HepG2 (cell line): Measurements from ENCODE around the gene LYRM4. TPM values are rescaled to one million over a fixed set of nuclear protein-coding genes. Genes with fewer than 3 reads are reported as not detected.

ENCODE experiments used
- ATRX ChIP-seq: sonication (generic); formaldehyde crosslinking; IDR thresholded peaks from 2 replicates; pipeline ENCODE4 v1.4.0; 2020; ENCODE audit warnings: missing genetic modification reagents, borderline replicate concordance
- GATAD2A ChIP-seq: IDR thresholded peaks from 2 replicates; pipeline ENCODE4 v1.6.1; 2016
- PAXIP1 ChIP-seq: sonication (generic); formaldehyde crosslinking; conservative IDR thresholded peaks from 2 replicates; pipeline ENCODE4 v1.4.0; 2020; ENCODE audit warnings: mild to moderate bottlenecking, missing genetic modification reagents, moderate library complexity
- SOX6 ChIP-seq, 2 experiments: fragments of 450-650 bp in 1 of 2; sonication (generic) in 1 of 2; formaldehyde crosslinking in 1 of 2; IDR thresholded peaks; 2 replicates each; pipeline versions ENCODE4 v1.4.0 to v1.6.1; 2017 to 2020; ENCODE audit warnings: antibody characterized with exemption in 1 of 2, mild to moderate bottlenecking in 1 of 2, missing genetic modification reagents in 1 of 2
- TAF1 ChIP-seq: sonication (generic); formaldehyde crosslinking; IDR thresholded peaks from 2 replicates; pipeline ENCODE4 v1.4.0; 2020; ENCODE audit warnings: missing genetic modification reagents
- TCF7 ChIP-seq: sonication (generic); IDR thresholded peaks from 2 replicates; pipeline ENCODE4 v1.6.1; 2016; ENCODE audit warnings: antibody characterized with exemption, low read depth
- TCF7L2 ChIP-seq: IDR thresholded peaks from 2 replicates; pipeline ENCODE4 v1.6.1; 2011; ENCODE audit warnings: mild to moderate bottlenecking, low read depth, low read length, moderate library complexity
- TGIF2 ChIP-seq: IDR thresholded peaks from 2 replicates; pipeline ENCODE4 v1.6.1; 2016; ENCODE audit warnings: control low read depth, missing compliant biosample characterization
- ZFX ChIP-seq: sonication (generic); formaldehyde crosslinking; IDR thresholded peaks from 2 replicates; pipeline ENCODE4 v1.4.0; 2020; ENCODE audit warnings: mild to moderate bottlenecking, low read depth, missing genetic modification reagents, moderate library complexity
- ZXDC ChIP-seq: sonication (generic); formaldehyde crosslinking; IDR thresholded peaks from 2 replicates; pipeline ENCODE4 v1.5.0; 2020; ENCODE audit warnings: mild to moderate bottlenecking, missing genetic modification reagents
- polyA plus RNA-seq, 8 experiments: library from polyadenylated mRNA; depleted of rRNA in 3 of 8; stranded (reverse) in 7 of 8; unstranded in 1 of 8; fragments of >200 nt; fragmentation: Illumina TruSeq in 4 of 8; extraction: Trizol in 4 of 8; gene quantifications; 2 replicates each; pipeline versions ENCODE4 v1.2.1 to v1.2.3, GENCODE V29; 2011 to 2016; ENCODE audit warnings: low read depth in 4 of 8, missing spikeins in 1 of 8, mixed read lengths in 1 of 8; ENCODE audit not compliant: insufficient read depth in 1 of 8
- total RNA-seq, 5 experiments: library from RNA; depleted of rRNA; stranded (reverse); fragments of >200 nt; fragmentation: Illumina TruSeq; extraction: Trizol; gene quantifications; 2 replicates each; pipeline ENCODE4 v1.2.3, GENCODE V29; 2016; ENCODE audit warnings: low read depth in 1 of 5
- TF ChIP-seq, protein P1 (sequence below): sonication (generic); formaldehyde crosslinking; IDR thresholded peaks from 2 replicates; pipeline ENCODE4 v1.4.0; 2020; ENCODE audit warnings: missing genetic modification reagents
- TF ChIP-seq, protein P2 (sequence below): sonication (generic); formaldehyde crosslinking; IDR thresholded peaks from 2 replicates; pipeline ENCODE4 v1.4.0; 2020; ENCODE audit warnings: low read depth, mild to moderate bottlenecking, missing genetic modification reagents
- TF ChIP-seq, protein P3 (sequence below): sonication (generic); formaldehyde crosslinking; IDR thresholded peaks from 2 replicates; pipeline ENCODE4 v1.4.0; 2020; ENCODE audit warnings: missing genetic modification reagents, borderline replicate concordance
- TF ChIP-seq, protein P4 (sequence below): sonication (generic); formaldehyde crosslinking; IDR thresholded peaks from 2 replicates; pipeline ENCODE4 v1.8.1; 2023; ENCODE audit warnings: mild to moderate bottlenecking, missing genetic modification reagents

LYRM4 gene
- total and polyA plus RNA-seq, 2 of the 13 experiments (the other 11 are each of a cell fraction or from before 2014, with no cell fraction given): 64.6 to 67.5 TPM

GRCh38 chr6:5115168-5115567 lies 145.6 kb downstream of the LYRM4 start (continued):
- no peak for TF ChIP-seq SOX6 (IDR thresholded peaks at IDR 0.05)
- peak; percentile 63 for TF ChIP-seq SOX6 (CRISPR knock-in tag; IDR thresholded peaks at IDR 0.05)
- TF ChIP-seq TAF1 (CRISPR knock-in tag): no peak
- no peak for TF ChIP-seq ATRX (CRISPR knock-in tag)
- TF ChIP-seq TGIF2 (CRISPR knock-in tag): peak; percentile 44; the same call in 1 of the 2 replicates
- TF ChIP-seq, protein P1, sequence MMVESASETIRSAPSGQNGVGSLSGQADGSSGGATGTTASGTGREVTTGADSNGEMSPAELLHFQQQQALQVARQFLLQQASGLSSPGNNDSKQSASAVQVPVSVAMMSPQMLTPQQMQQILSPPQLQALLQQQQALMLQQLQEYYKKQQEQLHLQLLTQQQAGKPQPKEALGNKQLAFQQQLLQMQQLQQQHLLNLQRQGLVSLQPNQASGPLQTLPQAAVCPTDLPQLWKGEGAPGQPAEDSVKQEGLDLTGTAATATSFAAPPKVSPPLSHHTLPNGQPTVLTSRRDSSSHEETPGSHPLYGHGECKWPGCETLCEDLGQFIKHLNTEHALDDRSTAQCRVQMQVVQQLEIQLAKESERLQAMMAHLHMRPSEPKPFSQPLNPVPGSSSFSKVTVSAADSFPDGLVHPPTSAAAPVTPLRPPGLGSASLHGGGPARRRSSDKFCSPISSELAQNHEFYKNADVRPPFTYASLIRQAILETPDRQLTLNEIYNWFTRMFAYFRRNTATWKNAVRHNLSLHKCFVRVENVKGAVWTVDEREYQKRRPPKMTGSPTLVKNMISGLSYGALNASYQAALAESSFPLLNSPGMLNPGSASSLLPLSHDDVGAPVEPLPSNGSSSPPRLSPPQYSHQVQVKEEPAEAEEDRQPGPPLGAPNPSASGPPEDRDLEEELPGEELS (CRISPR knock-in tag): peak; percentile 50; the same call in 1 of the 2 replicates
- TF ChIP-seq ZXDC (CRISPR knock-in tag): no peak
- TF ChIP-seq, protein P2, sequence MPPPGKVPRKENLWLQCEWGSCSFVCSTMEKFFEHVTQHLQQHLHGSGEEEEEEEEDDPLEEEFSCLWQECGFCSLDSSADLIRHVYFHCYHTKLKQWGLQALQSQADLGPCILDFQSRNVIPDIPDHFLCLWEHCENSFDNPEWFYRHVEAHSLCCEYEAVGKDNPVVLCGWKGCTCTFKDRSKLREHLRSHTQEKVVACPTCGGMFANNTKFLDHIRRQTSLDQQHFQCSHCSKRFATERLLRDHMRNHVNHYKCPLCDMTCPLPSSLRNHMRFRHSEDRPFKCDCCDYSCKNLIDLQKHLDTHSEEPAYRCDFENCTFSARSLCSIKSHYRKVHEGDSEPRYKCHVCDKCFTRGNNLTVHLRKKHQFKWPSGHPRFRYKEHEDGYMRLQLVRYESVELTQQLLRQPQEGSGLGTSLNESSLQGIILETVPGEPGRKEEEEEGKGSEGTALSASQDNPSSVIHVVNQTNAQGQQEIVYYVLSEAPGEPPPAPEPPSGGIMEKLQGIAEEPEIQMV (CRISPR knock-in tag): no peak
- TF ChIP-seq GATAD2A (CRISPR knock-in tag): peak; percentile 88
- TF ChIP-seq, protein P3, sequence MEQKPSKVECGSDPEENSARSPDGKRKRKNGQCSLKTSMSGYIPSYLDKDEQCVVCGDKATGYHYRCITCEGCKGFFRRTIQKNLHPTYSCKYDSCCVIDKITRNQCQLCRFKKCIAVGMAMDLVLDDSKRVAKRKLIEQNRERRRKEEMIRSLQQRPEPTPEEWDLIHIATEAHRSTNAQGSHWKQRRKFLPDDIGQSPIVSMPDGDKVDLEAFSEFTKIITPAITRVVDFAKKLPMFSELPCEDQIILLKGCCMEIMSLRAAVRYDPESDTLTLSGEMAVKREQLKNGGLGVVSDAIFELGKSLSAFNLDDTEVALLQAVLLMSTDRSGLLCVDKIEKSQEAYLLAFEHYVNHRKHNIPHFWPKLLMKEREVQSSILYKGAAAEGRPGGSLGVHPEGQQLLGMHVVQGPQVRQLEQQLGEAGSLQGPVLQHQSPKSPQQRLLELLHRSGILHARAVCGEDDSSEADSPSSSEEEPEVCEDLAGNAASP (CRISPR knock-in tag): peak; percentile 56; the same call in 1 of the 2 replicates
- TF ChIP-seq, protein P4, sequence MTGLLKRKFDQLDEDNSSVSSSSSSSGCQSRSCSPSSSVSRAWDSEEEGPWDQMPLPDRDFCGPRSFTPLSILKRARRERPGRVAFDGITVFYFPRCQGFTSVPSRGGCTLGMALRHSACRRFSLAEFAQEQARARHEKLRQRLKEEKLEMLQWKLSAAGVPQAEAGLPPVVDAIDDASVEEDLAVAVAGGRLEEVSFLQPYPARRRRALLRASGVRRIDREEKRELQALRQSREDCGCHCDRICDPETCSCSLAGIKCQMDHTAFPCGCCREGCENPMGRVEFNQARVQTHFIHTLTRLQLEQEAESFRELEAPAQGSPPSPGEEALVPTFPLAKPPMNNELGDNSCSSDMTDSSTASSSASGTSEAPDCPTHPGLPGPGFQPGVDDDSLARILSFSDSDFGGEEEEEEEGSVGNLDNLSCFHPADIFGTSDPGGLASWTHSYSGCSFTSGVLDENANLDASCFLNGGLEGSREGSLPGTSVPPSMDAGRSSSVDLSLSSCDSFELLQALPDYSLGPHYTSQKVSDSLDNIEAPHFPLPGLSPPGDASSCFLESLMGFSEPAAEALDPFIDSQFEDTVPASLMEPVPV (CRISPR knock-in tag): no peak
- TF ChIP-seq PAXIP1 (CRISPR knock-in tag): peak; percentile 74
- TF ChIP-seq TCF7: peak; percentile 91
- peak; percentile 21; the same call in 1 of the 2 replicates for TF ChIP-seq ZFX
- peak; percentile 37; the same call in 1 of the 2 replicates for TF ChIP-seq TCF7L2
